GM12878 (cell line): ENCODE results near the gene B9D1.

ENCODE experiments used
- CHD2 ChIP-seq: IDR thresholded peaks from 2 replicates; pipeline ENCODE4 v1.6.1; 2011; ENCODE audit warnings: low read depth, low read length, improper control_type of control experiment, borderline replicate concordance
- IKZF1 ChIP-seq: fragments of 450-650 bp; conservative IDR thresholded peaks from 2 replicates; pipeline ENCODE4 v1.6.1; 2017; ENCODE audit warnings: antibody characterized with exemption, mild to moderate bottlenecking
- MXI1 ChIP-seq: fragments of 150-350 bp; IDR thresholded peaks from 2 replicates; pipeline ENCODE4 v1.6.1; 2011; ENCODE audit warnings: low read depth, mild to moderate bottlenecking, inconsistent platforms, low read length, improper control_type of control experiment
- RCOR1 ChIP-seq: conservative IDR thresholded peaks from 2 replicates; pipeline ENCODE4 v1.6.1; 2012; ENCODE audit warnings: low read depth, low read length, improper control_type of control experiment
- ZNF622 ChIP-seq: fragments of 450-650 bp; IDR thresholded peaks from 2 replicates; pipeline ENCODE4 v1.6.1; 2017; ENCODE audit warnings: mild to moderate bottlenecking, inconsistent platforms
- TF ChIP-seq, protein P1 (sequence below), 3 experiments: IDR thresholded peaks in 2 of 3; conservative IDR thresholded peaks in 1 of 3; 2 replicates each; pipeline ENCODE4 v1.5.1; 2011; ENCODE audit warnings: low read depth in 3 of 3, low read length in 3 of 3, mild to moderate bottlenecking in 3 of 3, control low read depth in 2 of 3, moderate library complexity in 2 of 3, inconsistent platforms in 1 of 3, mixed read lengths in 1 of 3; ENCODE audit not compliant: control insufficient read depth in 2 of 3, insufficient read depth in 1 of 3; ENCODE audit errors: extremely low read depth in 1 of 3
- TF ChIP-seq, protein P2 (sequence below): fragments of 450-650 bp; IDR thresholded peaks from 2 replicates; pipeline ENCODE4 v1.6.1; 2014; ENCODE audit warnings: mild to moderate bottlenecking
- TF ChIP-seq, protein P3 (sequence below): IDR thresholded peaks from 2 replicates; pipeline ENCODE4 v1.6.1; 2012; ENCODE audit warnings: low read depth, low read length, improper control_type of control experiment

DNA sequence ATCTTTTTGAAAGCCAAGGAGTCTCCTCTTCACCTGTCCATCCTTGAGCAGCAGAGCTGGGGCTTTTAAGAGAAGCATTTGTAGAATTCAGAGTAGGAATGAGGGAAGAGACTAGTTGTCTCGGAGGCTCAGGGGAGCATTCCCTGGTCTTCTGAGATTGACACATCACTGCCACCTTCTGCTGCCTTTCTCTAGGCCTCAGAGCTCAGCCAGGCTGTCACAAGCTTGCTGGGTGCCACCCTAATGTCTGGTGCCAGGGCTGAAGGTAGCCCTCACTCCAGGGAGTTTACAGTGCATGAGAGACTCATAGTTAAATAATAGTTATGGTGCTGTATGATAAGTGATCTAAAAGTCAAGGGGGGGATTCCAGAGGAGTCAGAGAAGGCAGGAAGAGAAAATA lies 39.7 kb downstream of the B9D1 start:
- TF ChIP-seq, protein P1, sequence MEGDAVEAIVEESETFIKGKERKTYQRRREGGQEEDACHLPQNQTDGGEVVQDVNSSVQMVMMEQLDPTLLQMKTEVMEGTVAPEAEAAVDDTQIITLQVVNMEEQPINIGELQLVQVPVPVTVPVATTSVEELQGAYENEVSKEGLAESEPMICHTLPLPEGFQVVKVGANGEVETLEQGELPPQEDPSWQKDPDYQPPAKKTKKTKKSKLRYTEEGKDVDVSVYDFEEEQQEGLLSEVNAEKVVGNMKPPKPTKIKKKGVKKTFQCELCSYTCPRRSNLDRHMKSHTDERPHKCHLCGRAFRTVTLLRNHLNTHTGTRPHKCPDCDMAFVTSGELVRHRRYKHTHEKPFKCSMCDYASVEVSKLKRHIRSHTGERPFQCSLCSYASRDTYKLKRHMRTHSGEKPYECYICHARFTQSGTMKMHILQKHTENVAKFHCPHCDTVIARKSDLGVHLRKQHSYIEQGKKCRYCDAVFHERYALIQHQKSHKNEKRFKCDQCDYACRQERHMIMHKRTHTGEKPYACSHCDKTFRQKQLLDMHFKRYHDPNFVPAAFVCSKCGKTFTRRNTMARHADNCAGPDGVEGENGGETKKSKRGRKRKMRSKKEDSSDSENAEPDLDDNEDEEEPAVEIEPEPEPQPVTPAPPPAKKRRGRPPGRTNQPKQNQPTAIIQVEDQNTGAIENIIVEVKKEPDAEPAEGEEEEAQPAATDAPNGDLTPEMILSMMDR (IDR thresholded peaks at IDR 0.05 in 2 of 3, conservative IDR thresholded peaks at IDR 0.05 in 1 of 3; ENCODE audit: control insufficient read depth in 2 of 3, extremely low read depth in 1 of 3, insufficient read depth in 1 of 3, low read depth in 3 of 3, low read length in 3 of 3): no peak
- no peak for TF ChIP-seq ZNF622
- TF ChIP-seq CHD2: no peak
- no peak for TF ChIP-seq RCOR1
- TF ChIP-seq, protein P2, sequence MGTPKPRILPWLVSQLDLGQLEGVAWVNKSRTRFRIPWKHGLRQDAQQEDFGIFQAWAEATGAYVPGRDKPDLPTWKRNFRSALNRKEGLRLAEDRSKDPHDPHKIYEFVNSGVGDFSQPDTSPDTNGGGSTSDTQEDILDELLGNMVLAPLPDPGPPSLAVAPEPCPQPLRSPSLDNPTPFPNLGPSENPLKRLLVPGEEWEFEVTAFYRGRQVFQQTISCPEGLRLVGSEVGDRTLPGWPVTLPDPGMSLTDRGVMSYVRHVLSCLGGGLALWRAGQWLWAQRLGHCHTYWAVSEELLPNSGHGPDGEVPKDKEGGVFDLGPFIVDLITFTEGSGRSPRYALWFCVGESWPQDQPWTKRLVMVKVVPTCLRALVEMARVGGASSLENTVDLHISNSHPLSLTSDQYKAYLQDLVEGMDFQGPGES: no peak
- no peak for TF ChIP-seq MXI1
- no peak for TF ChIP-seq IKZF1
- TF ChIP-seq, protein P3, sequence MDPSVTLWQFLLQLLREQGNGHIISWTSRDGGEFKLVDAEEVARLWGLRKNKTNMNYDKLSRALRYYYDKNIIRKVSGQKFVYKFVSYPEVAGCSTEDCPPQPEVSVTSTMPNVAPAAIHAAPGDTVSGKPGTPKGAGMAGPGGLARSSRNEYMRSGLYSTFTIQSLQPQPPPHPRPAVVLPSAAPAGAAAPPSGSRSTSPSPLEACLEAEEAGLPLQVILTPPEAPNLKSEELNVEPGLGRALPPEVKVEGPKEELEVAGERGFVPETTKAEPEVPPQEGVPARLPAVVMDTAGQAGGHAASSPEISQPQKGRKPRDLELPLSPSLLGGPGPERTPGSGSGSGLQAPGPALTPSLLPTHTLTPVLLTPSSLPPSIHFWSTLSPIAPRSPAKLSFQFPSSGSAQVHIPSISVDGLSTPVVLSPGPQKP: no peak
